ENCODE results near the gene NADSYN1.

NADSYN1 gene

DNA sequence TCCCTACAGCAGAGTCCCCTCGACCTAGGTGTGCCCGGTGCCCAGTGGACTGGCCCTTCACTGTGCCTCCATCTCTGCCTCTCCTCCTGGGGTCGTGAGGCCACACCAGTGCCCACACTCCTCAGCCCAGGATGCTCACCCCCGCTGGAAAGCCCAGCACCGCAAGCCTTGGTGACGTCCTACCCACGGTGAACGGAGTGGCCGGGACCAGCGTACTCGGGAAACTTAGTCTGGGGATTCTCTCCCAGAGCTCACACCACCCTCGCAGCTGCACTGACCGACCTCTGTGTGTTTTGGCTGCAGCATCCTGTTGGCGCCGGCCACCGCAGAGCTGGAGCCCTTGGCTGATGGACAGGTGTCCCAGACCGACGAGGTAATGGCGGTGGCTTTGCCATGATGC lies 38.5 kb downstream of the NADSYN1 start:
- DNase-seq (ENCODE audit: low read depth) = no peak

DNA sequence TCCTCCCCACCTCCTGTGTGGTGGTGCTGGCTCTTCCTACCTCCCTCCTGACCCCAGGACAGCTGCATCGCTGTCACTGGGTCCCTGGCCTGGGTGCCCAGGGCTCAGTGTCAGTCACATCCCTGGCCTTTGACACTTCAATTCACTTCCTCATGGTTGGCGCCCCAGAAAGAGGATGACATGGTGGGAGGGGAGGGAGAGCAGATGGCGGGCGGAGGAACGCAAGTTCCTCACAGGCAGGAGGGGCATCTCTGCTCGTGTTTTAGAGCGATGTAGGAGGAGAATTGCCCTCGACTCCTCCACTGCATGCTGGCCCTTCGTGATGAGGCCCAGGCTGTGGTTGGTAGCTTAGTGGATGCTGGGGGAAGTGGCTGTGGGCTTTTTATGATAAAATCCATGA lies 38.9 kb downstream of the NADSYN1 start:
- no peak for DNase-seq (ENCODE audit: low read depth)

DNA sequence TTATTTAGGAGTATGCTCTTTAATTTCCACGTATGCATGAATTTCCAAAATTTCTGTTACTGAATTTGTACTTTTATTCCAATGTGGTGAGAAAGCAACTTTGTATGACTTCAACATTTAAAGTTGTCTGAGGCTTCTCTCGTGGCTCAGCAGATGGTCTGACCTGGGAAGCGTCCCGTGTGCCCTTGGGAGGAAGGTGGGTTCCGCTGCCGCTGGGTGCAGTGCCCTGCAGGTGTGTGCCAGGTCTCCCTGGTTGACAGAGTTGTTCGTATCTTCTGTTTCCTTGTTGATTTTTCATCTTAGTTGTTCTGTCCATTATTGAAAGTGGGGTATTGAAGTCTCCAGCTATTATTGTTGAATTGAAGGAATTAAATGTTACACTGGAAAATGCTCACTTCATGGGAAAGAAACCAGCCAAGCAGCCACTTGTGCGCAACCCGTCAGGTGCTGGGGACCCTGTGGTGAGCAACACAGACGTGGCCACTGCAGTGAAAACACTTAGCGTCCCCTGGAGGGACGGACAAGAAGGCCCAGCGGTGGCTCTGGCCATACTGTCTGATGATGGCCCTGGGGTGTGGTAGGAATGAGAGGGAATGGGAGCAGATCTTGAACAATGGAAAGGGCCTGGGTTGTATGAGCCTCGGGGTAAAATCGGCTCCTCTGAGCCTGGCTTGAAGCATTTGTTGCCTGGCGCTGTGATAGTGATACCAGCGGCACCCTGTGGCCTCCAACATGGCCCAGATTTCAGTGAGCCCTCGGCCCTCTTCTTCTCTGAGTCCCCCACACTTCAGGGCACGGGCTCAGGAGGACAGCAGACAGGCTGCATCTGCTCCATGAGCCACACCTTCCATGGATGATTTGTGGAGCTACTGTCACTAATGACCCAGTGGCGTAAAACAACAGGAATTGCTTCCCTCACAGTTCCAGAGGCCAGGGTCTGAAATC lies 42.6 kb downstream of the NADSYN1 start:
- DNase-seq (ENCODE audit: low read depth) = no peak

- DNase-seq (ENCODE audit: low read depth) = no peak
Observed at GRCh38 chr11:71496421-71496820, 43.4 kb downstream of the NADSYN1 start.

GRCh38 chr11:71498091-71498490 lies 45.1 kb downstream of the NADSYN1 start:
- DNase-seq (ENCODE audit: low read depth) = no peak

- no peak for DNase-seq (ENCODE audit: low read depth)
Observed at GRCh38 chr11:71499125-71499524, 46.1 kb downstream of the NADSYN1 start.

GRCh38 chr11:71499546-71499945 lies 46.5 kb downstream of the NADSYN1 start:
- DNase-seq (ENCODE audit: low read depth) = no peak

DNA sequence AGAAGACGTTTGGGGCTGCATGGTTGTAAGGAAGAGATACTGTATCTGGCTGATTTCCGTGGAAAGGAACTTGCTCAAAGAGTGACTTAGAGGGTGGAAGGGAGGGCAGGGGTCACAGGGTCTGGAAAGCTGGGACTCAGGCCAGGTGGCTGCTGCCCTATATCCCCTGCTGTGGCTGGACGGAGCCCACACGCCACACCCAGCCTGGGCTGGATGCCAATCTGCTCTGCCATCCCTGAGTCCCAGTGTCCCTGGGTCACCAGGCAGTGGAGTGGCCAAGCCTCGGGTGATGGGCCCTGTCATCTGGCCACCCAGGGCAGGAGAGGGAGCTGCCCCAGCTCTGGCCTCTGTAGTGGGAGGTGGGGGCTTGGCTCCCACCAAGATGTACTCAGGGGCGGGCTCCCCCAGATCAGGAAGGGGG lies 47.6 kb downstream of the NADSYN1 start:
- peak; percentile 11 for DNase-seq (ENCODE audit: low read depth)

DNA sequence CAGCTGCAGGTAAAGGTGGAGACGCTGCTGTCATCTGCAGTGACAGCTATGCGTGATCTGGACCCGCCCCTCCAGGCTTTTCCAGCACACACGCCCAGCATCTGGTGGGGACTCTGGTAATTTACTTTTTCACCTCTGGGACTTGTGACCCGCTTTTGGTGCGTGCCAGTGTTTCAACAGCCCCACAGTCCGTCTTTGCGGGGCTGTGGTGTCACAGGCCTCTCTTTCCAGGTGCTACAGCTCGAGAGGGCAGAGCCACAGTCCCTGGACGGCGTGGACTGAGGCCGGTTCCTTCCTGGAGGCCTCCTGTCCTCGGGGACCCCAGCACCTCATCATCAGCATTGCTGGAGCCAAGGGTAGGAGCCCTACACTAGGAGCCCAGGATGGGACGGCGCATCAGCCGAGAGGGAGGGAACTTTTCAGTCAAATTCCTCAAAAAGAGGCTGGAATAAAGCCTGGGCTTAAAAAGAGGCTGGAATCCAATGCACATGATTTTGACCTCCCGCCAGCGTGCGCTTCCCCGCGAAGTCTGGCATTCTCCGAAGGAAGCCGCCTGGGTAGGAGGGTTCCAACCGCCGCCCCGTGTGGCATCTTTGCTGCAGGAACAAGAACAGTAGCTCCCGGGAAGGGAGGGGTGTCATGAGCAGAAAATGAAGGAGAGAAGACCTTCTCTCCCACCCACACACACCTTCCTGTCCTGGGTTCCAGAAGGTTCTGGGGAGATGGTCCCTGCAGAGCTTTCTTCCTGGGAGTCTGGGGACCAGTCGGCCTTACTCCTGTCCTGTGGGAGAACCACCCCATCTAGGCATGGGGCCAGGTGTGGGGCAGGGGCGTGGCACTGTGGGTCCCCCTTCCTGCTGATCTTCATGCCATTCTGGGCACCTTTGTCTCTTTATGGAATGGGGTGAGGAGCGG lies 48.3 kb downstream of the NADSYN1 start:
- DNase-seq (ENCODE audit: low read depth) = no peak

GRCh38 chr11:71502026-71502425 lies 49.0 kb downstream of the NADSYN1 start:
- DNase-seq (ENCODE audit: low read depth) = no peak

- DNase-seq (ENCODE audit: low read depth) = no peak
Observed at GRCh38 chr11:71502871-71503435, 50.0 kb downstream of the NADSYN1 start.

GRCh38 chr11:71504531-71504930 lies 51.5 kb downstream of the NADSYN1 start:
- no peak for DNase-seq (ENCODE audit: low read depth)

GRCh38 chr11:71505001-71505400 lies 52.0 kb downstream of the NADSYN1 start:
- no peak for DNase-seq (ENCODE audit: low read depth)

DNA sequence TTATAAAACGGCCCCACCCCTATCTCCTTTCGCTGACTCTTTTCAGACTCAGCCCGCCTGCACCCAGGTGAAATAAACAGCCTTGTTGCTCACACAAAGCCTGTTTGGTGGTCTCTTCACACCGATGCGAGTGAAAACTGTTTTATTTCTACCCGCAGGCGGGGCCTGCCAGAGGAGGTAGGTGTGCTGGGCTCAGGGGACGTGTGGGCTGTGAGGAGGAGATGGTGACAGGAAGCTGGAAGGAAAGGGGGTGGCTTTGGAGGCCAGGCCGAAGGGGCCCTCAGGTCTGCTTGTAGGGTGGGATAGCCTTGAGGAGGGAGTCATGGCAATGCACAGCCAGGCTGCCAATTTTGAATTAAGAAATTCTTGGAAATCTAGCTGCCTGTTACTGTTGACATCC lies 52.8 kb downstream of the NADSYN1 start:
- DNase-seq (ENCODE audit: low read depth) = no peak

- no peak for DNase-seq (ENCODE audit: low read depth)
Observed at GRCh38 chr11:71507102-71507501, 54.1 kb downstream of the NADSYN1 start.

- DNase-seq (ENCODE audit: low read depth) = no peak
Observed at GRCh38 chr11:71518506-71519471, 65.8 kb downstream of the NADSYN1 start.

- DNase-seq (ENCODE audit: low read depth) = no peak
Observed at GRCh38 chr11:71519546-71519945, 66.5 kb downstream of the NADSYN1 start.

- DNase-seq (ENCODE audit: low read depth) = no peak
Observed at GRCh38 chr11:71525188-71525937, 72.4 kb downstream of the NADSYN1 start.

- DNase-seq (ENCODE audit: low read depth) = no peak
Observed at GRCh38 chr11:71525938-71526495, 73.0 kb downstream of the NADSYN1 start.

All from fibroblast of gingiva (primary cell).